GM04504 (cell line): ENCODE measurements around the gene RAD51.
A peak's percentile ranks its signal among the peaks of the same experiment; 100 is the strongest.
"Not testable (repeated sequence)": the region's sequence is repeated elsewhere in the genome, so short reads cannot be mapped to it uniquely, and the experiment has no call there.

Source experiments
- DNase-seq: peaks from one replicate; pipeline ENCODE4 v3.0.0-alpha.2; 2012; ENCODE audit warnings: low read depth

The RAD51 gene

GRCh38 chr15:40694688-40695468 is at the start of gene RAD51:
Gene RAD51 (plus strand): TSS chr15:40695174. CDS start chr15:40698759, 3,585 bp downstream.
- peak; percentile 88 for DNase-seq

GRCh38 chr15:40647523-40647922 is 47.5 kb upstream of the RAD51 start:
- DNase-seq, result no peak

- no peak for DNase-seq
Observed at GRCh38 chr15:40650479-40650878, 44.5 kb upstream of the RAD51 start.

DNA sequence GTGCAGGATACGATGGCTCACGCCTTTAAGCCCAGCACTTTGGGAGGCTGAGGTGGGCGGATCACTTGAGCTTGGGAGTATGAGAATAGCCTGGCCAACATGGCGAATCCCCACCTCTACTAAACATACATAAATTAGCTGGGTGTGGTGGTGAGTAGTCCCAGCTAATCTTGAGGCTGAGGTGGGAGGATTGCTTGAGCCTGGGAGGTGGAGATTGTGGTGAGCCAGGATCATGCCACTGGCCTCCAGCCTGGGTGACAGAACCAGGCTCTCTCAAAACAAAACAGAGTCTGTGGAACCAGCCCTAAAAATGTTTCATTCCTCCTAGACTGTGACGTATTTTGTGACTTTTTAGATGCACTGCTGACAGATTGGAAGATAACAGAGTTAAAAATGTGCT is 34.3 kb upstream of the RAD51 start:
- DNase-seq, result no peak

GRCh38 chr15:40664909-40665308 is 30.1 kb upstream of the RAD51 start:
- no peak for DNase-seq

DNA sequence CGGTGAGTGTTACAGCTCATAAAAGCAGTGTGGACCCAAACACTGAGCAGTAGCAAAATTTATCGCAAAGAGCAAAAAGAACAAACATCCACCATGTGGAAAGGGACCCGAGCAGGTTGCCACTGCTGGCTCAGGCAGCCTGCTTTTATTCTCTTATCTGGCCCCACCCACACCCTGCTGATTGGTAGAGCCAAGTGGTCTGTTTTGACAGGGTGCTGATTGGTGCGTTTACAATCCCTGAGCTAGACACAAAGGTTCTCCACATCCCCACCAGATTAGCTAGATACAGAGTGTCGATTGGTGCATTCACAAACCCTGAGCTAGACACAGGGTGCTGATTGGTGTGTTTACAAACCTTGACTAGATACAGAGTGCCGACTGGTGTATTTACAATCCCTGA is 18.7 kb upstream of the RAD51 start:
- not testable (repeated sequence) for DNase-seq

- not testable (repeated sequence) for DNase-seq
Observed at GRCh38 chr15:40676906-40677305, 18.1 kb upstream of the RAD51 start.

- no peak for DNase-seq
Observed at GRCh38 chr15:40680151-40680550, 14.8 kb upstream of the RAD51 start.

DNA sequence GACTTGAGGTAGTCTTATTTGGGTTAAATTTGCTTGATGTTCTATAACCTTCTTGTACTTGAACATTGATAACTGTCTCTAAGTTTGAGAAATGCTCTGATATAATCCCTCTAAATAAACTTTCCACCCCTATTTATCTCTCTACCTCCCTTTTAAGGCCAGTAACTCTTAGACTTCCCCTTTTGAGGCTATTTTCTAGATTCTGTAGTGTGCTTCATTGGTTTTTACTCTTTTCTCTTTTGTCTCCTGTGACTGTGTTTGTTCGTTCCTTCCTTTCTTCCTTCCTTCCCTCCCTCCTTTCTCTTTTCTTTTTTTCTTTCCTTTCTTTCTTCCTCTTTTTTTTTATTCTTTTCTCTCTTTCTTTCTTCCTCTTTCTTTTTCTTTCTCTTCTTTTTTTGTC is 14.0 kb upstream of the RAD51 start:
- DNase-seq, result not testable (repeated sequence)

DNA sequence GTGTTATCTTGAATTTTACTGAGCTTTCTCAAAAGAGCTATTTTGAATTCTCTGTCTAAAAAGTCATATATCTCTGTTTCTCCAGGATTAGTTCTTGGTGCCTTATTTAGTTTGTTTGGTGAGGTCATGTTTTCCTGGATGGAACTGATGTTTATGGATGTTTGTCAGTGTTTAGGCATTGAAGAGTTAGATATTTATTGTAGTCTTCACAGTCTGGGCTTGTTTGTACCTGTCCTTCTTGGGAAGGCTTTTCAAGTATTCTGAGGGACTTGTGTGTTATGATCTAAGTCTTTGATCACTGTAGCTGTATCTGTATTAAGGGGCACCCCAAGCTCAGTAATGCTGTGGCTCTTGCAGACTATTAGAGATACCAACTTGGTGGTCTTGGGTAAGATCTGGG is 10.6 kb upstream of the RAD51 start:
- DNase-seq, result no peak

GRCh38 chr15:40685376-40685775 is 9.6 kb upstream of the RAD51 start:
- no peak for DNase-seq

DNA sequence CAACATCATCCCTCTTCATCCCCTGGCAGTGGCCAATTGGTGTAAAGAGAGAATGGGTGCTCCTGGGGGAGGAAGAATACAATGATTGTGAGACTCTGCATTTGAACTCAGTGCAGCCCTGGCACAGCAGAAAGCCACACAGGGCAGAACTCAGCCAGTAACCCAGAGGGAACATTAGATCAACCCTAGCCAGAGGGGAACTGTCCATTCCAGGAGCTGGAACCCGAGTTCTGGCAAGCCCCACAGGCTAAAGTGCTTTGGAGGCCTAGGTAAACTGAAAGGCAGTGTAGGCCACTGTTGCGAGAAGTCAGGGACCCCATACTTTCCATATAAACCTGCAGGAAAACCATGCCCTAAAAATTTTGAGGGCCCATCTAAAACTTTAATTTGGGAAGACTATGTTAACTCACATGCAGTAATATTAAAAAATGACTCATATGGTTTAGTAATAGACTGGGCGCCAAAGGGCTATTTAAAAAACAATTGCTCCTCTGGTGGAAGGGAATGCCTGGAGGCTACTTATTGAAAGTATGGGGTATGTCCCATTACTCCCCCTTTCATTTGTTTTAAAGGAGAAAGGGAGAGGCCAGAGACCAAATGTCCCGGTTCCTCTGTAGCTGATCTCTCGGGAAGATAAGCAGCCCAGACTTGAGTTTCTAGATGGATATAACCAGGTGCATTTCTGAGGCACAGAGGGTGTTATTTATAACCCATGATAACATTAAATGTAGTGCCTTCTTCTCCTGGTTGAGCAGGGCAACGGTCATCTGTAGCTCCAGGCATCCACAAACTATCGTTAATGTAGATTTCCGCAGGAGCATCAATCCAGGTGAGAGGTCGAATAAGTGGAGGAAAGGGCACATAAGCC is 5.8 kb upstream of the RAD51 start:
- DNase-seq, result no peak

DNA sequence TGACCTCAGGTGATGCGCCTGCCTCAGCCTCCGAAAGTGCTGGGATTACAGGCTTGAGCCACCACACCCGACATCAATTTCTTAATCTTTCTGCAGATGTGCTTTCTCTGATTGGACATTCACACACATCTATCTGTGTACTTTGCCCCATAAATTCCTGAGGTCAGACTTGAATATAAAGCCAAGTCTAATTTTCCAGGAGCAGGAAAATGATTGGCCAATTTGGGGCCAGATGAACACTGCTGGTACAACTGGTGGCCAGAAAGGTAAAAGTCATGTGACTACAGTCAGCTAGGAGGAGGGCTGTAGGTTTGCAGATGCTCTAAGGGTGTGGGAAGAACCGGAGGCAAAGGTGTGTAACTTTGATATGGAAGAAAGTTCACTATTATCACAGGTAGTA is 3.2 kb upstream of the RAD51 start:
- no peak for DNase-seq

DNA sequence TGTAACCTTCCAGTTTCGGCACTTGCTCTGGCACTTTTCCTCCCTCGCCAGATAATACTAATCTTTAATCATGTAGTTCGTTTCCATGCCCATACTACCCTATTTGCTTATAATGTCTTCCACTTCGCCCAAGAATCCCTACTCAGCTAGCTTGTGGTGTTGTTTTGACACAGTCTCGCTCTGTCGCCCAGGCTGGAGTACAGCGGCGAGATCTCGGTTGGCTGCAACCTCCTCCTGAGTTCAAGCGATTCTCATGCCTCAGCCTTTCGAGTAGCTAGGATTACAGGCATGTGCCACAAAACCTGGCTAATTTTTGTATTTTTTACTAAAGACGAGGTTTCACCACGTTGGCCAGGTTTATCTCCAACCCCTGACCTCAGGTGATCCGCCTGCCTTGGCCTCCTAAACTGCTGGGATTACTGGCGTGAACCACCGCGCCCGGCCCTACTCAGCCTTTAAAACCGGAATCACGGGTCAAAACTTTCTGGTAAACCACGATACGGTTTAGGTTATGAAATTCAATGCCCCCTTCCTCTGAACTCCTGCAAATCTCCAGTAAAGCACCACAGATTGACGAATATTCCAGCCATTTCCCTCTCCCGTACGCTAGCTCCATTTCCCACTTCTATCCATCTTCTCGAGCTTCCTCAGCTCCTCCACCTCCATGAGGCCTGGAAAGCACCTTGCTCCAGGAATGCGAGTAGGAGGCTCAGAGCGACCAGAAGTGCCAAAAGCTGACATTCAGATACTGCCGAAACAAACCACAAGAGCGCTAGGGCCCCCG is 878 bp upstream of the RAD51 start:
- DNase-seq, result no peak

DNA sequence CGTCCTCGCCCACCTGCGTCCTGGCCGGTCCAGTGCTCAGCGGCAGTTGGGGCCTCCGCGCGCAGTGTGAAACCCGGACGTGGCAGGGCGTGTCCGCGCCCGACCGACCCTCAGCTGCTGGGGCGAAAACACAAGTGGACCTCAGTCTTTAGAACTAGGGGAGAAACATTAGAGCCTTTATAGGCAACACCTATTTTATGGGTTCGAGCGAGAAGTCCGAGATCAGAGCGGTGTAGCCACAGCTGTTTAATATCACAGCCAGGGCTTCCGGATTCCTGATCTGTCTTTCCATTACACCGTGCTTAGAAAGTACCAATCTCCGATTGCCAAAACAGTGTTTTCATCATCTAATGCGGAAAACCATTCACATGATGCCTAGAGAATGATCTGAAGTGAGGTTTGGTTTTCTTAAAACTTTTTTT is 506 bp downstream of the RAD51 start:
- no peak for DNase-seq

DNA sequence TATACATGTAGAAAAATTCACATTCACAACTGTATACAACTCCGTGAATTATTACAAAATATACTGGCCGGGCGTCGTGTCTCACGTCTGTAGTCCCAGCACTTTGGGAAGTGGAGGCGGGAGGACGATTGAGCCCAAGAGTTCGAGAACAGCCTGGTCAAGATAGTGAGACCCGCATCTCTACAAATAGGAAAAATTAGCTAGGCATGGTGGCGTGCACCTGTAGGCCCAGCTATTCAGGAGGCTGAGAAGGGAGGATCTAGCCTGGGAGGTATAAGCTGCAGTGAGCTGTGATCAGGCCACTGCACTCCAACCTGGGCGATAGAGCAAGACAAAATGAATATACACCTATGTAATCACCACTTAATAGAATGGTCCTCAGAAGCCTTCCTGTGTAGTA is 1.3 kb downstream of the RAD51 start:
- no peak for DNase-seq

- DNase-seq, result no peak
Observed at GRCh38 chr15:40697916-40698315, 2.9 kb downstream of the RAD51 start.

- DNase-seq, result no peak
Observed at GRCh38 chr15:40702077-40702476, 7.1 kb downstream of the RAD51 start.

DNA sequence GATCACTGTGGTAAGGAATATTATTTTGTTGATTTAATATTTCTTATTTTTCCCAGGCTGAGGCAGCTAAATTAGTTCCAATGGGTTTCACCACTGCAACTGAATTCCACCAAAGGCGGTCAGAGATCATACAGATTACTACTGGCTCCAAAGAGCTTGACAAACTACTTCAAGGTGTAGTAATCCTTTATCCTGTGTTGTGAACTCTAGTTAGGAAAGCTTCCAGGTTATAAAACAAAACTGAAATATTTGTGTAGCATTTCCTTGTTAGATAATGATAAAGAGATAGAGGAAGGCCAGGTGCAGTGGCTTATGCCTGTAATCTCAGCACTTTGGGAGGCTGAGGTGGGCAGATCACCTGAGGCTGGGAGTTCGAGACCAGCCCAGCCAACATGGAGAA is 11.1 kb downstream of the RAD51 start:
- no peak for DNase-seq

DNA sequence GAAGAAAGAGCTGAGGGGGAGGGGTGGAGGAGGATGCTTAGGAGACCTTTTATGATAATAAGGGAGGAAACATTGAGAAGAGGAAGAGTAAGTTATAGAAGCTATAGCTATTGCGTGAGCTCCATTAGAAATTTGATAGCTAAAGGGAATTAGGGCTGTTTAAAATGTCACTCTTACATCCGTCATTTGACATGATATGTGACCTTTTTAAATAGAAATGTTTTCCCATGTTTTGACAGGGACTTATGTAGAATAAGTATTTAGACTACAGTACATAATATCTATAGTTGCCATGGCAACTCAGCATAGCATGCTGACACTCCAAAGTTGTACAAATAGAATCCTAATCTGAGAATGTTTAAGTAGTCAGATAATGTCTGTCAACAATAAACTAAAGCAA is 19.2 kb downstream of the RAD51 start:
- no peak for DNase-seq

- no peak for DNase-seq
Observed at GRCh38 chr15:40716165-40716564, 21.2 kb downstream of the RAD51 start.

GRCh38 chr15:40721701-40722100 is 26.7 kb downstream of the RAD51 start:
- DNase-seq, result no peak
